ENCODE measurements around the gene AGPS.
"Not testable (repeated sequence)": the region's sequence is repeated elsewhere in the genome, so short reads cannot be mapped to it uniquely, and the experiment has no call there.

Gene AGPS

GRCh38 chr2:177419274-177419673 lies 26.7 kb downstream of the AGPS start:
- no peak for DNase-seq (ENCODE audit: low spot score)

GRCh38 chr2:177422271-177422670 lies 29.7 kb downstream of the AGPS start:
- DNase-seq (ENCODE audit: low spot score), result no peak

DNA sequence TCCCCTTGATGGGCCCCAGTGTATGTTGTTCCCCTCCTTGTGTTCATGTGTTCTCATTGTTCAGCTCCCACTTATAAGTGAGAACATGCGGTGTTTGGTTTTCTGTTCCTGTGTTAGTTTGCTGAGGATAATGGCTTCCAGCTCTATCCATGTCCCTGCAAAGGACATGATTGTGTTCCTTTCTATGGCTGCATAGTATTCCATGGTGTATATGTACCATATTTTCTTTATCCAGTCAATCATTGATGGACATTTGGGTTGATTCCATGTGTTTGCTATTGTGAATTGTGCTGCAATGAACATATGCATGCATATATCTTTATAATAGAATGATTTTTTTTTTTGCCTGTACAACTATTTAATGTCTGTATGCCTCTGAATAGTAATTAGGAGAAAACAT lies 31.5 kb downstream of the AGPS start:
- DNase-seq (ENCODE audit: low spot score), result not testable (repeated sequence)

- DNase-seq (ENCODE audit: low spot score), result not testable (repeated sequence)
Observed at GRCh38 chr2:177424620-177425019, 32.0 kb downstream of the AGPS start.

DNA sequence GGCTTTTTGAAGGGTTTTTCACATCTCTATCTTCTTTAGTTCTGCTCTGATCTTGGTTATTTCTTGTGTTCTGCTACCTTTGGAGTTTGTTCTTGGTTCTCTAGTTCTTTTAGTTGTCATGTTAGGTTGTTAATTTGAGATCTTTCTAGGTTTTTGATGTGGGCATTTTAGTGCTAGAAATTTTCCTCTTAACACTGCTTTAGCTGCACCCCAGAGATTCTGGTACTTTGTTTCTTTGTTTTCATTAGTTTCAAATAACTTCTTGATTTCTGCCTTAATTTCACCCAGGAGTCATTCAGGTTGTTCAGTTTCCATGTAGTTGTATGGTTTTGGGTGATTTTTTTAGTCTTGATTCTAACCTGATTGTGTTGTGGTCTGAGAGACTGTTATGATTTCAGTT lies 34.7 kb downstream of the AGPS start:
- no peak for DNase-seq (ENCODE audit: low spot score)

DNA sequence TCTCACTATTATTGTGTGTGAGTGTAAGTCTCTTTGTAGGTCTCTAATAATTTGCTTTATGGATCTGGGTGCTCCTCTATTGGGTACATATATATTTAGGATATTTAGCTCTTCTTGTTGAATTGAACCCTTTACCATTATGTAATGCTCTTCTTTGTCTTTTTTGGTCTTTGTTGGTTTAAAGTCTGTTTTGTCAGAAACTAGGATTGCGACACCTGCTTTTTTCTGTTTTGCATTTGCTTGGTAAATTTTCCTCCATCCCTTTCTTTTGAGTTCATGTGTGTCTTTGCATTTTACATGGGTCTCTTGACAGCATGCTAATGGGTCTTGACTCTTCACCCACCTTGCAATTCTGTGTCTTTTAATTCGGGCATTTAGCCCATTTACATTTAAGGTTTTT lies 35.4 kb downstream of the AGPS start:
- DNase-seq (ENCODE audit: low spot score), result not testable (repeated sequence)

DNA sequence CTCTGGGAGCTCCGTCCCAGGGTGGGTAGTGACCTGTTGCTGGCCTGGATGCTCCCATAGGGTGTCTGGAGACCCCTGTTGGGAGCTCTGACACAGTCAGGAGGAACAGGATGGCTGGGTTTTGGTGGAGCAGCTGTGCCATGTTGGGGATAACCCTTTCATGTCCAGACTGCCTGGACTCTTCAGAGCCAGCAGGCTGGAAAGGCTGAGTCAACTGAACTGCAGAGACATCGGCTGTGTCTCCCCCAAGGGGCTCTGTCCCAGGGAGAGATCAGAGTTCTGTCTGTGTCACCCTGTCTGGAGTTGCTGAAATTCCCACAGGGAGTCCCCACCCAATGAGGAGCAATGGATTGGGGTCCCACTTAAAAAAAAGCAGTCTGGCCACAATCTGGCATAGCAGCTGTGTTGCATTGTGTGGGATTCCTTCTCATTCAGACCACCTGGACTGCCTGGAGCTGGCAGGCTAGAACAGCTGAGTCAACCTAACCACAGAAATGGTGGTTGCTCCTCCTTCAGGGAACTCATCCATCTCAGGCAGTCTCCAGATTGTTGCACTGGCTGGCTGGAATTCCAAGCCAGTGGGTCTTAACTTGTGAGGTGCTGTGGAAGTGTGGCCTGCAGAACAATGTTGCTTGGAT lies 37.2 kb downstream of the AGPS start:
- no peak for DNase-seq (ENCODE audit: low spot score)

GRCh38 chr2:177430411-177430810 lies 37.8 kb downstream of the AGPS start:
- no peak for DNase-seq (ENCODE audit: low spot score)

DNA sequence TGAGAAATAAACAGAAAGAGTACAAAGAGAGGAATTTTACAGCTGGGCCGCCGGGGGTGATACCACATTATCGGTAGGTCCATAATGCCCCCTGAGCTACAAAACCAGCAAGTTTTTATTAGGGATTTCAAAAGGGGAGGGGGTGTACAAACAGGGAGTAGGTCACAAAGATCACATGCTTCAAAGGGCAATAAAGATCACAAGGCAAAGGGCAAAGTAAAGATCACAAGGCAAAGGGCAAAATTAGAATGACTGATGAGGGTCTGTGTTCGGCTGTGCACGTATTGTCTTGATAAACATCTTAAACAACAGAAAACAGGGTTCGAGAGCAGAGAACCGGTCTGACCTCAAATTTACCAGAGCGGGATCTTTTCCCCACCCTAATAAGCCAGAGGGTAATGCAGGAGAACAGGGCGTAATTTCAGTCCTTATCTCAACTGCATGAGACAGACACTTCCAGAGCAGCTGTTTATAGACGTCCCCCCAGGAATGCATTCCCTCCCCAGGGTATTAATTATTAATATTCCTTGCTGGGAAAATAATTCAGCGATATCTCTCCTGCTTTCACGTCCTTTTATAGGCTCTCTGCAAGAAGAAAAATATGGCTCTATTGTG lies 38.6 kb downstream of the AGPS start:
- not testable (repeated sequence) for DNase-seq (ENCODE audit: low spot score)

DNA sequence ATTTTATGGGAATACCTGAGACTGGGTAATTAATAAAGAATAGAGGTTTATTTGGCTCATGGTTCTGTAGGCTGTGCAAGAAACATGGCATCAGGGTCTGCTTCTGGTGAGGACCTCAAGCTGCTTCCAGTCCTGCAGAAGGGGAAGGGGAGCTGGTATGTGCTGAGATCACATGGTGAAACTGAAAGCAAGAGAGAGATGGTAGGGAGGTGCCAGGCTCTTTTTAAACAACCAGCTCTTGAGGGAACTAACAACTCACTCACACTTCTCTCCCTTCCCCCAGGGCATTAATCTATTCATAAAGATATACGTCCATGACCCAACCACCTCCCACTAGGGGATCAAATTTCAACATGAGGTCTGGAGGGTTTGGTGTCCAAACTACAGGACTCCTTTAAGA lies 40.1 kb downstream of the AGPS start:
- no peak for DNase-seq (ENCODE audit: low spot score)

DNA sequence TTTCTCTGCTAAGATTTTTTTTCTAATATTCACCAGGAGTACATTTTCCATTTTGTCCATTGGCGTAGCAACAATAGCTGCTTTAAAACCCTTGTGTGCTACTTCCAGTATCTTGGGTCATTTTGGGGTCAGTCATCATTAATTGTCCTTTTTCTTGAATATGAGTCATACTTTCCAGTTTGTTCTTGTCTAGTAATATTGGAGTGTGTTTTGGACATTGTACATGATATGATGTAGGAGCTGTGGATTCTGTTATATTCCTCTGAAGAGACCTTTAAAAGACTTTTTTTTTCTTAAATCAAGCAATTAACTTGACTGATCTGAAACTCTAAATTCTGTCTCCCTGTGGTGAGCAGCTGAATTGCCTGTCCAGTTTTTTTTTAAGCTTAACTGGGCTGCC lies 40.8 kb downstream of the AGPS start:
- DNase-seq (ENCODE audit: low spot score), result peak; percentile 12

DNA sequence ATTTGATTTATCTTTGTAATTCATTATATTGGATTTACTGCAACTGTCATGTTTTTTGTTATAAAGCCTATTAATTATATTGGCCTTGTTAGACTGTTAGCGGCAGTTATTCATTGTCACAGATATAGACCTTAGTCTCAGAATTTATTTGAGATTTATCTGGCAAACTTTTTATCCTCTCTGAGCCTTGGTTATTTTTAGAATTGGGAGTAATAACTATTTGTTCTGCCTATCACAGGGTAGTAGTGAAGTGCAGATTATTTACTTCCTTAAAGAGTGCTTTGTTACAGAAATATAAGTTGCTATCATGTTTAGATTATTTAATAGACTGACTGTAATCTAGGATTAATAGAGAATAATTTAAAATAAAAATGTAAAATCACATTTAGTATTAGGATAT lies 41.9 kb downstream of the AGPS start:
- no peak for DNase-seq (ENCODE audit: low spot score)

DNA sequence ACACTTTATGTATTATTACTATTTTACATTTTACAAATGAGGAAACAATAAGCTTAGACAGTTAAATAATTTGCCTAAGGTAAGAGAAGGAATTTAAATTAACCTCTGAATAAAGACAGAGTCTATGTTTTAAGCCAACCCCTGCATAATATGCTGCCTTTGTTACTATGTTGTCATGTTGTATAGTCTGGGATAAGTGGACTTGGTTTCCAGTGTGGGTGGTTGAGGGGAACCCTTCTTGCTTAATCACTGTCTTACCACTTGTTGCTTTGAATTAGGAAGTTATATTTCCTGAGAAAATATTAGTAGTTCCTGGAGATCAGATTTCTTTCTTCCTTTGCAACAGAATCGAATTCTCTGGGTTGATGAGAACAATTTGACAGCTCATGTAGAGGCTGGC lies 52.6 kb downstream of the AGPS start:
- DNase-seq (ENCODE audit: low spot score), result no peak

DNA sequence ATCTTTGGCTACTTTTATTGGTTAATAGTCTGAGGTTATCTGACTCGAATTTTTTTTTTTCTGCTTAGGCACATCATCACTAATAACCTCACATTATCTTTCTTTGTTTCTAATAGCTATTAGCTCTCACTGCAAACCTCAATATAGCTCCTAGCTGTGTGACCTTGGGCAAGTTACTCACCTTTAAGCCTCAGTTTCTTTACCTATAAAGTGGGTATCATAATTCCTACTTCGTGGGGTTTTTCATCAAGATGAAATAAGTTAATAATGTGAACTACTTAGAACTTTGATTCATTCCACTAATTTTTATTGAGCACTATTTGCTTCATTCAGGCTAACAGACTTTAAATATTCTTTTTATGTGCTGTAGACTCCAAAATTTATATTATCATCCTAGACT lies 55.5 kb downstream of the AGPS start:
- no peak for DNase-seq (ENCODE audit: low spot score)

- no peak for DNase-seq (ENCODE audit: low spot score)
Observed at GRCh38 chr2:177449159-177449558, 56.6 kb downstream of the AGPS start.

DNA sequence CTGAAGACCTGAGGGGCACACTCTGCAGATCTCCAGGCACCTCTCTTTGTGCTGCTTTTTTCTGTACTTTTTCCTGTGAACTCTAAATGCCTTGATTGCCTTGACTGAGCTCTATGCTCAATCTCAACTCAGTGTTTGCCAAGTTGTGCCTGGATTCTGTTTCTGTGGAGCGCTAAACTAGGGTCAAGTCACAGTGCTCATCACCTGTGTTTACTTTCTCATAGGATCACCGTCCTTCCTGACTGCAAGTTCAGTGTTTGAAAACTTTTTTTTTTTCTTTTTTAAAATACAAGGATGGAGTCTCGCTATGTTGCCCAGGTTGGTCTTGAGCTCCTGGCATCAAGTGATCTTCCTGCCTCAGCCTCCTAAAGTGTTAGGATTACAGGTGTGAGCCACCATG lies 62.6 kb downstream of the AGPS start:
- DNase-seq (ENCODE audit: low spot score), result no peak

- DNase-seq (ENCODE audit: low spot score), result not testable (repeated sequence)
Observed at GRCh38 chr2:177459756-177460155, 67.2 kb downstream of the AGPS start.

- no peak for DNase-seq (ENCODE audit: low spot score)
Observed at GRCh38 chr2:177460973-177461585, 68.5 kb downstream of the AGPS start.

GRCh38 chr2:177464549-177464948 lies 72.0 kb downstream of the AGPS start:
- DNase-seq (ENCODE audit: low spot score), result no peak

DNA sequence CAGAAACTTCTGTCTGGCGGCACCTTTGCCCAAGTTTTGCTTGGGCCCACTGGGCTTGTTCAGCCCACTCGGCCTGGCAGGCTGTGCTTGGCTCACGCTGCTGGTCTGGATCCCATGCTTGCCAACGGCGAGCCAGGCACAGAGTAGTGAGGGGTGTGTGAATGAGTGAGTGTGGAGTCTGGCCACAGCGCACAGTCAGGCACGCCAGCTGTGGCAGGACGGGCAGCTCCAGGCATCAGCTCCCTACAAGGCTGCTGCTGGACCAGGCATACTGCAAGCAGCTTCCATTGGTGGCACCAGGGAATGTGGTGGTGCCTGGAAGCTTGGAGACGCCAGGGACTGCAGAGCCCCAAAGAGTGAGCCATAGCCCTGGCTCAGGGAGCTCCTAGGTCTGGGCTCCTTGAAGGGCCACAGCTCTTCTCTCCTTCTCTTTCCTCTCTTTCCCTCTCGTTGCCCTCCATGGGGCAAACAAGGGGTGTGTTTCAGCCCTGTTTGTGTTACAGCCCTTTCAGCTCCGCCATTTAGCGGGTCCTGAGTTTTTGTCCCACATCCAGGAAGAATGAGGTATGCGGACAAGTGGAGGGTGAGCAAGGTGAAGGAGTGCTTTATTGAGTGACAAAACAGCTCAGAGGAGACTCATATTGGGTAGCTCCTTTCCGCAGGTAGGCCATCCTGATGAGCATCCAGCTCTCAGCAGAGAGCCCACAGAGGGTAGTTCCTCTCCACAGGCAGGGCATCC lies 73.0 kb downstream of the AGPS start:
- no peak for DNase-seq (ENCODE audit: low spot score)

DNA sequence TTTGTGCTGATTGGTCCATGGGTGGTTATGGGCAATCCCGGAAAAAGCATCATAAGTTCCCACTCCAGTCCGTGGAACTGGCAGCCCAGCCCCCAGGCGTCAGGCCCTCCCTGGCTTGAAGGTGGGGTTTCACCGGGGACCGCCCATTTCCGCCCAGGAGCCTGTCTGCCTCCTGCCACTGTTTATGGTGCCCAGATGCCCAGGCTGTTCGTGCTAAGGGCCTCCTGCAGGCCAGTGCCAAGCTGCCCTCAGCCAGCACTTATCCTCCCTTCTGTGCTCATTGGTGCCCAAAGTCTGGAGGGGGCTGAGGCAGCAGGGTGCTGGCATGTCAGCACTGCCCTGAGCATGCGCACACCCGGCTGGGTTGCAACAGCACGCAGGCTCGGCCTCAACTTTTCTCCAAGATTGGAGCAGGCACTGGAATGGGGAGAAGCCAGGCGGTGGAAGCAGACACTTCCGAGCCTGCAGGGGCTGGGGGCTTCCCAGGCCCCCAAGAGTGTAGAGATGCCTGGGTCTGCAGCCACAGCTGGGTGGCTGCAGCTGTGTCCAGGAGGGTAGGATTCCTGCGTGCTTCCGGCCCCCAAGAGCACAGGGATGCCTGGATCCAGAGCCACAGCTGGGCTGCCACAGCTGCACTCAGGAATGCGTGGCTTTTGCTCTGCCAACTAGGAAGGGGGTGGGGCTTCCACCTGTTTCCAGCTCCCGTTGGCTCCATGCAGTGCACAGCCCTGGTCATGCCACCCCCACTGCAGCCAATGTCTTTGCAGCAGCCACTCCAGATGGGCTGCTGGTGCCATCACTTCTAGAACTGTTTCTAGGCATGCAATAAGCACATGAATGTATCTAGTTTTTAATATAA lies 74.0 kb downstream of the AGPS start:
- DNase-seq (ENCODE audit: low spot score), result no peak

DNA sequence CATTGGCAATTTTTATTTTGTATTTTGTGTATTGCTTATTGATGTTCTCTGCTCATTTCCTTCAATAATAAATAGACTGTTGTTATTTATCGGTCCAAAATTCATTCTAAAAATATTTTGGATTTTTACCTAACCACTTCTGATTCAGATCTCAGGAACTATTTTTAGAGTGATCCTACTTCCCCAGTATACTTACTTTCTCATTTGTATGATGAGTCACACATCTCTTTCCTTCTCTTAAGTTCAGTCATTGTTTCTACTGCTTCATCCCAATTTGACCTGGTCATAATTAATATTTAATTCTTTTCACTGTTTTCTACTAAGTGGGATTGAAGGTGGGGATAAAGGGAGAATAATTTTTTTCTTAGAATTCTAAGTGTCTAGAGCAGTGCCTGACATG lies 75.1 kb downstream of the AGPS start:
- DNase-seq (ENCODE audit: low spot score), result peak; percentile 27

Measured in COLO829 (cell line).